Measurements from ENCODE around the gene RNF144A.

RNF144A gene

DNA sequence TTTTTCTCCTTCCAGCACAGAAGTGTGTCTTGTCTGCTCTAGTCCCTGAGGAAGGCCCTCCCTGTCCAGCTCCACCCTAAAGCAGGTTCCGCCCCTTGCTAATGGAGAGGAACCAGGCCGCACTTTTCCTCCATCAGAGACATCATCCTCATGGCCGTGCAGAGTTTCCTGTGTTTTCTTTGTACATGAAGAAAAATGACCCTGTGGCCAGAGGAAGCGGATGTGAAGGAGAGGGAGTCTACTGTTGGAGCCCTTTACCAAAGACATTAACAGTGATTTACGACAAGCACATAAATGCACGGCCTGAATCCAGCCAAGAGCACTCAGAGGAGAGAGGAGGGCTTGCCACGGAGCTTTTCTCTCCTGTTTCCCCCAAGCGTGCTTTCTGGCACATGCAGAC, 109.5 kb downstream of the RNF144A start:
- DNase-seq, result no peak

GRCh38 chr2:7027411-7027810, 110.2 kb downstream of the RNF144A start:
- no peak for DNase-seq

DNA sequence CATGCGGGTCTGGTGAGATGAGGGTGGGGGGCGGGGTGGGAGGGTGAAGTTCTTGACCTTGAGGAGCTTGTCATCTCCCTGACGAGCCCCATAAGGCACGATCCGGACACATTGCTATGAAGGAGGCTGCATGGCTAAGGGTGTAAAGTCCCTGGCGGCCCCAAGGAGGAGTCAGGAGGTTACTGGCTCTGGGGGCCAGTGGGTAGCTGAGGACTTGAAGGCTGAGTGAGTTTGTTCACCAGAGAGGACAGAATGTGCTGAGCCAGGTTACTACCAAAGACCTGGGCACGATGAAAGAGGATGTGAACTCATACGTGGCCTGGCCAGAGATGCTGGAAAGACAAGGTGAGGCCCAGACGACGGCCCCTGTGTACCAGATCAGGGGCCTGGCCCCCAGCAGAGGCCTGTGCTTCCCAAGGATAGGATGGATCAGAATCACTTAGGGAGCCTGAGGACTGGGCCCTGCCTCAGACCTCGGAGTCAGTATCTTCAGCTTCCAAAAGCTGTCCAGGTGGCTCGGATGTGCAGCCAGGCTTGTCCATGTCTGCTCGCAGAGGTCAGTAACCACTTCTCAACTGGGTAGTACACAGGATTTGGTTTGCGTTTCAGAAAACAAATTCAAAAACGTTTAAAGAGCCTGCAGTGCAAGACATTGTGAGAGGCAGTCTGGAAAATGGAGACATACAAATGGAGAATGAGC, 110.9 kb downstream of the RNF144A start:
- no peak for DNase-seq

DNA sequence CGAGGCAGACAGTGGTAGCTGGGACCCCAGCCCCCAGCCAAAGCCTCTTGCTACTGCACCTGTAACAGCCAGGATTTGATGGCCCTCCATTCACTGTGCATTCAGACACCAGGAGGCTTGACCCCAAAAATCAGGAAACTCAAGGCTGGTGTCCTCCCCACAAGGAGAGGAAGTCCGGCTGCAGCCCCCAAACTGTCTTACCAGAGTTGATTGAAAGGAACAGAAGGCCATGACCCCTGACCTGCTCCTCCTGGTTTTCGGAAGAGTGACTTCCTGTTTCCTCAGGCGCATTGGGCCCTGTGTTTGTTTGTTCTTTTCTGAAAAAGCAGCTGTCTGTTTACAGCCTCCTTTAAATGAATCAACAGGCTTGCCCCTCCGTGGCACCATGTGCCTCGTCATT, 111.6 kb downstream of the RNF144A start:
- no peak for DNase-seq

GRCh38 chr2:7029291-7030059, 112.3 kb downstream of the RNF144A start:
- DNase-seq, result no peak

GRCh38 chr2:7030810-7031209, 113.6 kb downstream of the RNF144A start:
- no peak for DNase-seq

DNA sequence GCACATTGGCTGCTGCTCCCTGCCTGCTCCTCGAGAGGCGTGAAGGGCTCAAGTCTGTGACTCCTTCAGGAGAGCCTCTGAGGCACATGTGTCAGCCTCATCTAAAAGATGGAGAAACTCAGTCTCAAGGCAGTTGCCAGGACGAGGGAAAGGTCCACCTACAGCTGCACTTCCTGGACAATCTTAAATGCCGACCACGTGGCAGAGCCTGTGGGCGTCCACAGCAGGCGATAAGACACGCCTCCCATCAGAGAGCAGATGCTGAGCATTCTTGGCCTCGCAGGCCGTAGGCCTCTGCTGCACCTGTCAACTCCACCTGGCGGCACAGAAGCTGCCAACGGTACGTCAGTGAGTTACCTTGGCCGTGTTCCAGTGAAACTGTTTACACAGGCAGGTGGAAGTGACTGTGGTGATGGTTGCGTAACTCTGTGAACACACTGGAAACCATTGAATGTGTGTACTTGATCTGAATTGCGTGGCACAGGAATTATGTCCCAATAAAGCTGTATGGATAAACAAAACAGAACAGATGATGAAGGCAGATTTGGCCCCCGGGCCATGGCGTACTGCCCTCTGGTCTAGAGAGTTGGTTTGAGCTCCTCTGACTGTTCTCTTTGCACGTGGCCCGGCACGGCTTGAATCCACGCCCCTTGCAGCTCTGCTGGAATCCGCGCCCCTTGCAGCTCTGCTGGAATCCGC, 114.5 kb downstream of the RNF144A start:
- peak; percentile 58 for DNase-seq

DNA sequence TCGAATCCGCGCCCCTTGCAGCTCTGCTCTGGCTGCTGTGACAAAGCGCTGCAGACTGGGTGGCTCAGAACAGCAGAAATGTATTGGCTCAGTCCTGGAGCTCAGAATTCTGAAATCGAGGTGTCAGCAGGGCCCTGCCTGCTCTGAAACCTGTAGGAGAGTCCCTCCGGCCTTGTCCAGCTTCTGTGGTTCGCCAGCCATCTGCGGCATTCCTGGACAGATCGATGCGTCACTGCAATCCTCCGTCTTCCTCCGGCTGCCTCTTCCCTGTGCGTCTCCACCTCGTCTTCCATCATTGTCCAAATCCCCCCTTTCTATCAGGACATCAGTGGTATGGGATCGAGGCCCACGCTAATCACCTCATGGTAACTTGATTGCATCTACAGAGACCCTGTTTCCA, 115.2 kb downstream of the RNF144A start:
- no peak for DNase-seq

GRCh38 chr2:7033136-7033960, 116.1 kb downstream of the RNF144A start:
- DNase-seq, result no peak

GRCh38 chr2:7034303-7034702, 117.1 kb downstream of the RNF144A start:
- DNase-seq, result no peak

- no peak for DNase-seq
Observed at GRCh38 chr2:7035884-7036283, 118.7 kb downstream of the RNF144A start.

DNA sequence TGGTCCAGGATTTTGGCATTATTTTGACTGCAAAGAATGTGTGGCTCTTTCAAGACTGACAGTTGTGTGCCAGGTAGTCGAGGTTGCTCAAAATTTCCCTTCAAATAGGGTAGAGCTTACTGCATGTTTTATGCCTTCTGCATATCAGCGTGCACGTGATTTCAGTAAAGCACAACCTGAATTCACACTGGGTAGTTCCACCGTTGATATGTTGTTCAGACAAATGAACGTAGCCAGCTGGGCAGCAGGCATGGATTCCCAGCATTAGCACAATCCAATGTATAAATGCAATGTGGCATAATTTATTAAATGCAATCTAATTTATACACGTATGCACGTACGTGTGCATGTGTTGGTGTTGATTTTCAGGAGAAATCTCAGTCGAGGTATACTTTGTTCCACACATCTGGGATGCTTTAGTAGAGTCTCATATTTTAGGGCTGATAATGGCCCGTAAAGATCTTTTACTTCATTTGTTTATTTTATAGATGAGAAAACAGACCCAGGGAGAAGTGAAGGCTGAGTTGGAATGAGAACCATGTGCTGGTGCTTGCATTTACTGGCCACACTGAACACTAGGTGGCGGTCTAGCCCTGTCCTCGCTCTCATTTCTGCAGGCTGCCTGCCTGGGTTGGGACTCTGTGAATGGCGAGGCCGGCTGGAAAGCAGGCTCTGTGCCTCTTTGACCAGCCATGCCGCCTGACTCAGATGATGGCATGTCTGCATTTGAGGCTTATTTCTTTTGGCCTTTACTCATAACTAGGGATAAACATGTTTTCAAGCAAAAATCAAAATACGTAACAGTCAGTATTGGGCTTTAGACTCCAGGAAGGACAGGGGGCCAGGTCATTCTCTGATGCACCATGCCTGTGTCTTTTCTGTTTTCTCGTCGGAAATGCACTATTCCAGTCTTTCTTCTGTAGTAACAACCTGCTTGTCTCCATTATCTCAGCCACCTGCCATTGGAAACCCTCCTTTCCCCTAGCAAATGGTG, 120.4 kb downstream of the RNF144A start:
- peak; percentile 59 for DNase-seq

DNA sequence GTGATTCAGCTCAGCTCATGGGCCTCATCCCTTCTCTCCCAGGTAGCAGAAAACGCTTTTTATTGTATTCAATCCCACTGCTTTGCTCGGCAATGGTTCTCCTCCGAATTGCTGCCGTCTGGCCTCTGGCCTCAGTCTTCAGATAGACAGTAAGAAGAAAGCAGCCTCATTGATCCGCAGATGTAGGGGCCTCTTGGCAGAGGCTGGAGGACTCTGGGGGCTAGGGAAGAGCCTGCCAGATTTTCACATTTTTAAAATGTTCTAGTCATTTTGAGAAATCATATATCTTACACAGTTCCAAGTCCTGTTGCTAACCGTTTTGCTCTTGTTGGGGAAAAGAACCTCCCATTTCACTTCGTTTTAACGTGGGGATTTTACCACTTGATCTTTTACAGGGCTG, 123.3 kb downstream of the RNF144A start:
- no peak for DNase-seq

GRCh38 chr2:7041421-7041820, 124.2 kb downstream of the RNF144A start:
- no peak for DNase-seq

GRCh38 chr2:7043690-7044089, 126.5 kb downstream of the RNF144A start:
- DNase-seq, result no peak

DNA sequence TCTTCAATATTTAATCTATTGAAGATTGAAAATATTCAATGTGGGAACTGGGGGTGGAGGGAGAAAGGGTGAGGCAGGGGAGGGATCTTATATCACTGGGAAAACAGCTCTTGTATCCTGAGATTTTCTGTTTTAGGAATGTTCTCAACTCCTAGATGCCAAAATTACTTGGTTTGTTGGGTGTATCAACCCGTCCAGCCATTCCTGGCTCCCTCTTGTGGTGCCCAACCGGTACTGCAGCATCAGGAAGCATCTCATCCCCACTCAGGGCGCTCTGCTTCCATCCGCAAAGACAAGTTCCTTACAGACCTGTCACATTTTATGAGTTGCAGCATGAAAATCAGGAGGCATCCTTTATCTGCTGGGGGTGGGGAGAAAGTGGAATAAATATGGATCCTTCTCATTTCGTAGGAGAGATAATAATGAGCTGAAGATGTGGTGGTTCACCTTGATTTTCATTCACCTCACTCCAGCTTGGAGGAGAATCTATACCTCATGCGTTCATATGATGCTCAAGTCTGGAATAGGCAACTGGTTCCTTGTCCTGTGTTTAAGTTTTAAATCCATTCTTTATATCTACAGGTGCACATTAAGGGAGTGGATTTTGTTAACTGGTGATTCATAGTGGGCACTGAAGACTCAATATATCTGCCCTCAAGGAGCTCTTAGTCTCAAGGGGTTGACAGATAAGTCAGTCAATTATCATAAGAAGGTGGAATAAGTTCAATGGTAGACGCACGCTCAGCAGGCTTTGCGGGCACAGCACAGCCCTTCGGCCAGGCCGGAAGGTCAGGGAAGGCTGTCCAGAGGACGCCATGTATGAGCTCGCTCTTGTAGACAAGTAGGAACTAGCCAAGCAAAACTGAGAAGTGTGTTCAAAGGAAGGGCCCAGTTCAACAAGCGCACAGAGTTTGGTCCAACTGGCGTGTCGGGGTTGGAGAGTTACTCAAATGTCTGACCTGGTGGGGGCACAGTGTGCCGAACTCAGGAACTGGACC, 127.3 kb downstream of the RNF144A start:
- DNase-seq, result peak; percentile 66

GRCh38 chr2:7045601-7046590, 128.7 kb downstream of the RNF144A start:
- DNase-seq, result no peak

GRCh38 chr2:7047661-7048060, 130.4 kb downstream of the RNF144A start:
- DNase-seq, result no peak

DNA sequence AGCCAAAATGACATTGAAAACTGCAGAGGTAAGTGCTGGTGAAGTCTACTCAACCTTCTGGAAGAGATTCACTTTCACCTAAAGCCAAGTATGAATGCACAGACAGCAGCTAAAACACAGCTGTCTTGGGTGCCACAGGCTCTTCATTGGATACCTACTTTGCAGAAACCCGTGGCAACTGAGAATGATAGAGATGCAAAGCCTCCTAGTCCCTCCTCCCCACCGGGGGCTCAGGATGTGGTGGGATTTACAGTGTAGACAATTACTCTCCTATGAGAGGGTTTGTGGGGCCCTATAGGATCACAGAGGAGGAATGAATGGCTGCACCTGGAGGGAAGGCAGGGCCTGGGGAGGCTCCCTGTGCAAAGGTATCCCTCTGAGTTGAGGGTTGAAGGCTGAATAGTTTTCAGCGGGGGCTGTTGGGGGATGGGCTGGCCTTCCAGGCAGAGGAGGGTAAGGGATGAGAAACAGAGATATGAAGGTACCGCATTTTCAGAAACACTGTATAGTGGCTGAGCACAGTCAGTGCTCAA, 131.6 kb downstream of the RNF144A start:
- DNase-seq, result no peak

Data from activated T-cell treated with anti-CD3 and anti-CD28 coated beads, Interleukin-2, amount 50 U/mL, for 1 hour (primary cell).